ENCODE measurements around the gene RNASET2. TPM values are rescaled to one million over a fixed set of nuclear protein-coding genes. Genes with fewer than 3 reads are reported as not detected.

The RNASET2 gene
- total and polyA plus RNA-seq, 4 donors = 17.7 to 37.2 (median 25.0) TPM

- H3K9me3 ChIP-seq (ENCODE audit: control insufficient read depth in 4 of 4, low read length in 3 of 4) = no peaks in the 10 kb centered on the region
Measured at GRCh38 chr6:166970776-166971175, 14.4 kb upstream of the RNASET2 start.

DNA sequence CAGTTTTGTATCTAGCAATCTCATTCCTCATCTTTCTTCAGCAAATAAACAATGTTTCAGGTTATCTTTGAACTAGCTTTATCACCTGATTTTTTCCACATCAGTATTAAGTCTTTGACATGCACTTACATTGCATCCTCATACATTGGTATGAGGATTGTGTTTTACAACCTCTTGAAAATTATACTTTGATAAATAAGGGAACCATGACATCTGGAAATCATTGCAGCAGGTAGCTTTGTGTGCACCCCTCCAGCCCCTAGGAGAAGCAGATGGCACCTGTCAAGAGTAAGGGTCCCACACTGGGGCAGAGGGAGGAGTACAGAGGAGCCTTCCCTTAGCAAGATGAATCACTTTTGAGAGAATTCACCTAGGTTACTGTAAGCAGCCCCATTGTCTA lies 13.7 kb upstream of the RNASET2 start:
- H3K36me3 ChIP-seq (ENCODE audit: control insufficient read depth in 4 of 4, insufficient read depth in 3 of 4, low read depth in 1 of 4, low read length in 3 of 4) = peaks cover 0 to 4% (median 0%) of the 10 kb centered on the region in 4 donors
- TF ChIP-seq RXRA (IDR thresholded peaks at IDR 0.05) = no peak
- no peak for TF ChIP-seq HNF4G (IDR thresholded peaks at IDR 0.05)

More at GRCh38 chr6:166970776-166971175, 14.4 kb upstream of the RNASET2 start:
- no peaks in the 10 kb centered on the region for H3K27me3 ChIP-seq (ENCODE audit: control insufficient read depth in 4 of 4, insufficient read depth in 4 of 4, low read length in 3 of 4)
- H3K9ac ChIP-seq (ENCODE audit: low read depth in 1 of 2, low read length in 2 of 2) = no peak overlapping the region
- TF ChIP-seq JUND (IDR thresholded peaks at IDR 0.05) = no peak
- no peak for TF ChIP-seq RAD21 (IDR thresholded peaks at IDR 0.05)
- TF ChIP-seq TAF1 (conservative IDR thresholded peaks at IDR 0.05) = no peak
- TF ChIP-seq, protein P1, sequence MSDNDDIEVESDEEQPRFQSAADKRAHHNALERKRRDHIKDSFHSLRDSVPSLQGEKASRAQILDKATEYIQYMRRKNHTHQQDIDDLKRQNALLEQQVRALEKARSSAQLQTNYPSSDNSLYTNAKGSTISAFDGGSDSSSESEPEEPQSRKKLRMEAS (IDR thresholded peaks at IDR 0.05) = no peak
- TF ChIP-seq, protein P2, sequence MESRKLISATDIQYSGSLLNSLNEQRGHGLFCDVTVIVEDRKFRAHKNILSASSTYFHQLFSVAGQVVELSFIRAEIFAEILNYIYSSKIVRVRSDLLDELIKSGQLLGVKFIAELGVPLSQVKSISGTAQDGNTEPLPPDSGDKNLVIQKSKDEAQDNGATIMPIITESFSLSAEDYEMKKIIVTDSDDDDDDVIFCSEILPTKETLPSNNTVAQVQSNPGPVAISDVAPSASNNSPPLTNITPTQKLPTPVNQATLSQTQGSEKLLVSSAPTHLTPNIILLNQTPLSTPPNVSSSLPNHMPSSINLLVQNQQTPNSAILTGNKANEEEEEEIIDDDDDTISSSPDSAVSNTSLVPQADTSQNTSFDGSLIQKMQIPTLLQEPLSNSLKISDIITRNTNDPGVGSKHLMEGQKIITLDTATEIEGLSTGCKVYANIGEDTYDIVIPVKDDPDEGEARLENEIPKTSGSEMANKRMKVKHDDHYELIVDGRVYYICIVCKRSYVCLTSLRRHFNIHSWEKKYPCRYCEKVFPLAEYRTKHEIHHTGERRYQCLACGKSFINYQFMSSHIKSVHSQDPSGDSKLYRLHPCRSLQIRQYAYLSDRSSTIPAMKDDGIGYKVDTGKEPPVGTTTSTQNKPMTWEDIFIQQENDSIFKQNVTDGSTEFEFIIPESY (IDR thresholded peaks at IDR 0.05) = no peak
- TF ChIP-seq SP1 (IDR thresholded peaks at IDR 0.05) = no peak
- TF ChIP-seq GABPA (IDR thresholded peaks at IDR 0.05 in 1 of 2, conservative IDR thresholded peaks at IDR 0.05 in 1 of 2) = no peak
- no peak for TF ChIP-seq FOXA2 (IDR thresholded peaks at IDR 0.05)
- no peak for TF ChIP-seq YY1 (IDR thresholded peaks at IDR 0.05)
- TF ChIP-seq, protein P3, sequence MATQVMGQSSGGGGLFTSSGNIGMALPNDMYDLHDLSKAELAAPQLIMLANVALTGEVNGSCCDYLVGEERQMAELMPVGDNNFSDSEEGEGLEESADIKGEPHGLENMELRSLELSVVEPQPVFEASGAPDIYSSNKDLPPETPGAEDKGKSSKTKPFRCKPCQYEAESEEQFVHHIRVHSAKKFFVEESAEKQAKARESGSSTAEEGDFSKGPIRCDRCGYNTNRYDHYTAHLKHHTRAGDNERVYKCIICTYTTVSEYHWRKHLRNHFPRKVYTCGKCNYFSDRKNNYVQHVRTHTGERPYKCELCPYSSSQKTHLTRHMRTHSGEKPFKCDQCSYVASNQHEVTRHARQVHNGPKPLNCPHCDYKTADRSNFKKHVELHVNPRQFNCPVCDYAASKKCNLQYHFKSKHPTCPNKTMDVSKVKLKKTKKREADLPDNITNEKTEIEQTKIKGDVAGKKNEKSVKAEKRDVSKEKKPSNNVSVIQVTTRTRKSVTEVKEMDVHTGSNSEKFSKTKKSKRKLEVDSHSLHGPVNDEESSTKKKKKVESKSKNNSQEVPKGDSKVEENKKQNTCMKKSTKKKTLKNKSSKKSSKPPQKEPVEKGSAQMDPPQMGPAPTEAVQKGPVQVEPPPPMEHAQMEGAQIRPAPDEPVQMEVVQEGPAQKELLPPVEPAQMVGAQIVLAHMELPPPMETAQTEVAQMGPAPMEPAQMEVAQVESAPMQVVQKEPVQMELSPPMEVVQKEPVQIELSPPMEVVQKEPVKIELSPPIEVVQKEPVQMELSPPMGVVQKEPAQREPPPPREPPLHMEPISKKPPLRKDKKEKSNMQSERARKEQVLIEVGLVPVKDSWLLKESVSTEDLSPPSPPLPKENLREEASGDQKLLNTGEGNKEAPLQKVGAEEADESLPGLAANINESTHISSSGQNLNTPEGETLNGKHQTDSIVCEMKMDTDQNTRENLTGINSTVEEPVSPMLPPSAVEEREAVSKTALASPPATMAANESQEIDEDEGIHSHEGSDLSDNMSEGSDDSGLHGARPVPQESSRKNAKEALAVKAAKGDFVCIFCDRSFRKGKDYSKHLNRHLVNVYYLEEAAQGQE (IDR thresholded peaks at IDR 0.05) = no peak
- no peak for TF ChIP-seq EGR1 (IDR thresholded peaks at IDR 0.05; ENCODE audit: low read depth in 2 of 2)
- no peak overlapping the region for H3K27ac ChIP-seq (ENCODE audit: low read depth in 1 of 2, low read length in 2 of 2)
- H3K4me3 ChIP-seq (ENCODE audit: low read depth in 1 of 3, low read length in 3 of 3) = no peak overlapping the region
- H3K36me3 ChIP-seq (ENCODE audit: control insufficient read depth in 4 of 4, insufficient read depth in 3 of 4, low read depth in 1 of 4, low read length in 3 of 4) = peaks cover 0 to 4% (median 0%) of the 10 kb centered on the region in 4 donors
- no peaks in the 10 kb centered on the region for H3K4me1 ChIP-seq (ENCODE audit: control insufficient read depth in 4 of 4, insufficient read depth in 4 of 4, low read length in 3 of 4)
- no peak for DNase-seq (ENCODE audit: low spot score)
- WGBS = 92% methylated on average over 17 of the region's 17 CpGs

DNA sequence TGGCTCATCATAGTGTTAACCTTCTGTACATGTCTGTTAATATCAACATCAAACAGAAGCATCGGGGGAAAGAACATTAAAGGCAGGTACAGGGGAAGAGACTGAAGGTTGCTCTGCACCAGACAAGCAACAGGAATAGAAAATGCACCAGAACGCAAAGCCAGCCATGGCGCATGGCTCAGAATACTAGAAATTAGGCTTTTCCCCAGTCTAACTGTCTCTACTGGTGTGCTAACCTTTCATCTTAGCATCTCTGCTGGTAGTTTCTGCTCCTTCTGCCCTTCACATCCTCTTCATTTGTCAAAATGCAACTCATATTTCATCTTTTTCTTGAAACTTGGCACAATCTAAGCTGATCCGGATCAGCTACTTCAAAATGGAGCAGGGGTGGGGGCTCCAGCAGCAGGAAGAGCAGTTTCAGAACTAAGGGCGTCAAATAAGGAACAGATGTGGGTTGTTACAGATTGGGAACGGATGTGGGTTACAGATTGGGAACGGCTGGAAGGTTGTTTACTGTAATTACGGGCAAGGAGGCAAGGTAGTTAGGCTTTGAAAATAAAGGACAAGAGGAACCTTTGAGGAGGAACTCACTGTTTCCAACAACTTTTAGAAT lies 13.1 kb upstream of the RNASET2 start:
- H3K27ac ChIP-seq (ENCODE audit: low read depth in 1 of 2, low read length in 2 of 2) = no peak overlapping the region
- H3K27me3 ChIP-seq (ENCODE audit: control insufficient read depth in 4 of 4, insufficient read depth in 4 of 4, low read length in 3 of 4) = no peaks in the 10 kb centered on the region
- H3K36me3 ChIP-seq (ENCODE audit: control insufficient read depth in 4 of 4, insufficient read depth in 3 of 4, low read depth in 1 of 4, low read length in 3 of 4) = peaks cover 0 to 4% (median 0%) of the 10 kb centered on the region in 4 donors
- DNase-seq (ENCODE audit: low spot score) = no peak
- H3K4me3 ChIP-seq (ENCODE audit: low read depth in 1 of 3, low read length in 3 of 3) = no peak overlapping the region
- H3K9ac ChIP-seq (ENCODE audit: low read depth in 1 of 2, low read length in 2 of 2) = no peak overlapping the region
- WGBS = 83% methylated on average over 8 of the region's 8 CpGs
- no peaks in the 10 kb centered on the region for H3K9me3 ChIP-seq (ENCODE audit: control insufficient read depth in 4 of 4, low read length in 3 of 4)
- H3K4me1 ChIP-seq (ENCODE audit: control insufficient read depth in 4 of 4, insufficient read depth in 4 of 4, low read length in 3 of 4) = no peaks in the 10 kb centered on the region
- TF ChIP-seq NR2F2 (IDR thresholded peaks at IDR 0.05) (no peak), GABPA (IDR thresholded peaks at IDR 0.05 in 1 of 2, conservative IDR thresholded peaks at IDR 0.05 in 1 of 2) (no peak), ATF3 (IDR thresholded peaks at IDR 0.05) (no peak), HNF4G (IDR thresholded peaks at IDR 0.05) (no peak), TAF1 (conservative IDR thresholded peaks at IDR 0.05) (no peak), YY1 (IDR thresholded peaks at IDR 0.05) (no peak), RAD21 (IDR thresholded peaks at IDR 0.05) (no peak), SP1 (IDR thresholded peaks at IDR 0.05) (no peak), FOXA1 (IDR thresholded peaks at IDR 0.05) (no peak), JUND (IDR thresholded peaks at IDR 0.05) (no peak), EGR1 (IDR thresholded peaks at IDR 0.05; ENCODE audit: low read depth in 2 of 2) (no peak), HNF4A (conservative IDR thresholded peaks at IDR 0.05) (no peak), RXRA (IDR thresholded peaks at IDR 0.05) (no peak), FOXA2 (IDR thresholded peaks at IDR 0.05) (no peak)
- TF ChIP-seq, protein P4, sequence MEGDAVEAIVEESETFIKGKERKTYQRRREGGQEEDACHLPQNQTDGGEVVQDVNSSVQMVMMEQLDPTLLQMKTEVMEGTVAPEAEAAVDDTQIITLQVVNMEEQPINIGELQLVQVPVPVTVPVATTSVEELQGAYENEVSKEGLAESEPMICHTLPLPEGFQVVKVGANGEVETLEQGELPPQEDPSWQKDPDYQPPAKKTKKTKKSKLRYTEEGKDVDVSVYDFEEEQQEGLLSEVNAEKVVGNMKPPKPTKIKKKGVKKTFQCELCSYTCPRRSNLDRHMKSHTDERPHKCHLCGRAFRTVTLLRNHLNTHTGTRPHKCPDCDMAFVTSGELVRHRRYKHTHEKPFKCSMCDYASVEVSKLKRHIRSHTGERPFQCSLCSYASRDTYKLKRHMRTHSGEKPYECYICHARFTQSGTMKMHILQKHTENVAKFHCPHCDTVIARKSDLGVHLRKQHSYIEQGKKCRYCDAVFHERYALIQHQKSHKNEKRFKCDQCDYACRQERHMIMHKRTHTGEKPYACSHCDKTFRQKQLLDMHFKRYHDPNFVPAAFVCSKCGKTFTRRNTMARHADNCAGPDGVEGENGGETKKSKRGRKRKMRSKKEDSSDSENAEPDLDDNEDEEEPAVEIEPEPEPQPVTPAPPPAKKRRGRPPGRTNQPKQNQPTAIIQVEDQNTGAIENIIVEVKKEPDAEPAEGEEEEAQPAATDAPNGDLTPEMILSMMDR (IDR thresholded peaks at IDR 0.05; ENCODE audit: low read depth, low read length, missing input control) = no peak
- TF ChIP-seq, protein P1 (IDR thresholded peaks at IDR 0.05) = no peak

More for the DNA sequence above, 13.7 kb upstream of the RNASET2 start:
- Histone ChIP-seq H3K27ac (ENCODE audit: low read depth in 1 of 2, low read length in 2 of 2) (no peak overlapping the region), H3K9ac (ENCODE audit: low read depth in 1 of 2, low read length in 2 of 2) (no peak overlapping the region), H3K27me3 (ENCODE audit: control insufficient read depth in 4 of 4, insufficient read depth in 4 of 4, low read length in 3 of 4) (no peaks in the 10 kb centered on the region), H3K4me3 (ENCODE audit: low read depth in 1 of 3, low read length in 3 of 3) (no peak overlapping the region), H3K4me1 (ENCODE audit: control insufficient read depth in 4 of 4, insufficient read depth in 4 of 4, low read length in 3 of 4) (no peaks in the 10 kb centered on the region), H3K9me3 (ENCODE audit: control insufficient read depth in 4 of 4, low read length in 3 of 4) (no peaks in the 10 kb centered on the region)
- DNase-seq (ENCODE audit: low spot score) = no peak

Data from liver (tissue), 9 donors.